NT2/D1 (cell line): ENCODE data around the gene OTOGL.

ENCODE experiments used
- DNase-seq: peaks from one replicate; pipeline ENCODE4 v3.0.0-alpha.2; 2011; ENCODE audit warnings: low read depth, low spot score
- H3K27me3 ChIP-seq: 2 replicates; pipeline ENCODE4 v1.6.0; 2011; ENCODE audit warnings: mild to moderate bottlenecking; ENCODE audit not compliant: insufficient read length, insufficient read depth
- H3K36me3 ChIP-seq: 2 replicates; pipeline ENCODE4 v1.6.1; 2011; ENCODE audit warnings: mild to moderate bottlenecking, low read length, mixed read lengths; ENCODE audit not compliant: insufficient read depth, insufficient read length
- H3K4me1 ChIP-seq: 2 replicates; pipeline ENCODE4 v1.5.1; 2011; ENCODE audit not compliant: insufficient read depth, insufficient read length
- H3K4me3 ChIP-seq: 2 replicates; pipeline ENCODE4 v1.5.1; 2011; ENCODE audit warnings: low read depth; ENCODE audit not compliant: insufficient read length
- H3K9ac ChIP-seq: 2 replicates; pipeline ENCODE4 v1.6.0; 2011; ENCODE audit warnings: low read depth; ENCODE audit not compliant: insufficient read length
- H3K9me3 ChIP-seq: 2 replicates; pipeline ENCODE4 v1.5.1; 2011; ENCODE audit warnings: mild to moderate bottlenecking, low read length; ENCODE audit not compliant: insufficient read depth
- SUZ12 ChIP-seq: IDR thresholded peaks from 2 replicates; pipeline ENCODE4 v1.6.1; 2011; ENCODE audit not compliant: insufficient read length, insufficient read depth; ENCODE audit errors: extremely low read depth
- YY1 ChIP-seq: IDR thresholded peaks from 2 replicates; pipeline ENCODE4 v1.6.1; 2011; ENCODE audit not compliant: insufficient read length, insufficient read depth
- ZNF274 ChIP-seq: IDR thresholded peaks from 2 replicates; pipeline ENCODE4 v1.6.1; 2011; ENCODE audit warnings: mild to moderate bottlenecking, low read depth, low read length

The OTOGL gene

GRCh38 chr12:80099259-80099658 is at the start of gene OTOGL:
Gene OTOGL, plus strand, starts transcription at chr12:80099537. Its CDS starts 109,895 bp downstream, at chr12:80209432.
- Histone ChIP-seq H3K4me3 (no peak within 1 kb of the TSS), H3K4me1 (no peaks in the 10 kb centered on the region), H3K36me3 (no peaks in the 10 kb centered on the region), H3K9me3 (no peaks in the 10 kb centered on the region), H3K27me3 (no peaks in the 10 kb centered on the region), H3K9ac (no peak within 1 kb of the TSS)
- TF ChIP-seq ZNF274 (no peak), SUZ12 (no peak), YY1 (no peak)
- DNase-seq, result no peak

GRCh38 chr12:80050236-80050635 is 49.1 kb upstream of the OTOGL start:
- no peak for DNase-seq
- Histone ChIP-seq H3K36me3 (no peaks in the 10 kb centered on the region), H3K4me1 (no peaks in the 10 kb centered on the region), H3K9ac (no peak overlapping the region), H3K4me3 (no peak overlapping the region), H3K27me3 (no peaks in the 10 kb centered on the region), H3K9me3 (no peaks in the 10 kb centered on the region)
- TF ChIP-seq SUZ12, result no peak
- TF ChIP-seq ZNF274, result no peak
- no peak for TF ChIP-seq YY1

GRCh38 chr12:80053051-80053790 is 46.1 kb upstream of the OTOGL start:
- no peak for DNase-seq
- no peaks in the 10 kb centered on the region for H3K9me3 ChIP-seq
- no peak overlapping the region for H3K4me3 ChIP-seq

GRCh38 chr12:80056232-80056631 is 43.1 kb upstream of the OTOGL start:
- TF ChIP-seq ZNF274 (no peak), YY1 (no peak), SUZ12 (no peak)
- Histone ChIP-seq H3K4me3 (no peak overlapping the region), H3K9me3 (no peaks in the 10 kb centered on the region), H3K9ac (no peak overlapping the region), H3K27me3 (no peaks in the 10 kb centered on the region), H3K36me3 (no peaks in the 10 kb centered on the region), H3K4me1 (no peaks in the 10 kb centered on the region)
- no peak for DNase-seq

More at GRCh38 chr12:80053051-80053790, 46.1 kb upstream of the OTOGL start:
- TF ChIP-seq ZNF274 (no peak), SUZ12 (no peak), YY1 (no peak)
- Histone ChIP-seq H3K27me3 (no peaks in the 10 kb centered on the region), H3K36me3 (no peaks in the 10 kb centered on the region), H3K4me1 (no peaks in the 10 kb centered on the region), H3K9ac (no peak overlapping the region)

- no peak for DNase-seq
- no peaks in the 10 kb centered on the region for H3K9me3 ChIP-seq
- no peak overlapping the region for H3K9ac ChIP-seq
- no peaks in the 10 kb centered on the region for H3K27me3 ChIP-seq
- TF ChIP-seq SUZ12, result no peak
- no peak for TF ChIP-seq ZNF274
- TF ChIP-seq YY1, result no peak
- H3K4me3 ChIP-seq, result no peak overlapping the region
- no peaks in the 10 kb centered on the region for H3K4me1 ChIP-seq
- no peaks in the 10 kb centered on the region for H3K36me3 ChIP-seq
Observed at GRCh38 chr12:80056845-80057244, 42.5 kb upstream of the OTOGL start.

GRCh38 chr12:80058586-80058985 is 40.8 kb upstream of the OTOGL start:
- no peaks in the 10 kb centered on the region for H3K4me1 ChIP-seq
- no peak for DNase-seq
- TF ChIP-seq ZNF274 (no peak), YY1 (no peak), SUZ12 (no peak)

GRCh38 chr12:80059102-80059501 is 40.2 kb upstream of the OTOGL start:
- H3K9me3 ChIP-seq, result no peaks in the 10 kb centered on the region
- no peaks in the 10 kb centered on the region for H3K4me1 ChIP-seq
- no peak for TF ChIP-seq SUZ12
- TF ChIP-seq ZNF274, result no peak
- TF ChIP-seq YY1, result no peak
- no peak overlapping the region for H3K9ac ChIP-seq
- no peaks in the 10 kb centered on the region for H3K36me3 ChIP-seq
- H3K27me3 ChIP-seq, result no peaks in the 10 kb centered on the region
- no peak overlapping the region for H3K4me3 ChIP-seq
- no peak for DNase-seq

More at GRCh38 chr12:80058586-80058985, 40.8 kb upstream of the OTOGL start:
- H3K27me3 ChIP-seq, result no peaks in the 10 kb centered on the region
- H3K4me3 ChIP-seq, result no peak overlapping the region
- no peaks in the 10 kb centered on the region for H3K36me3 ChIP-seq
- no peaks in the 10 kb centered on the region for H3K9me3 ChIP-seq
- H3K9ac ChIP-seq, result no peak overlapping the region

GRCh38 chr12:80059875-80060274 is 39.5 kb upstream of the OTOGL start:
- TF ChIP-seq ZNF274, result no peak
- no peak for TF ChIP-seq YY1
- TF ChIP-seq SUZ12, result no peak
- Histone ChIP-seq H3K9me3 (no peaks in the 10 kb centered on the region), H3K4me3 (no peak overlapping the region), H3K27me3 (no peaks in the 10 kb centered on the region), H3K4me1 (no peaks in the 10 kb centered on the region), H3K9ac (no peak overlapping the region), H3K36me3 (no peaks in the 10 kb centered on the region)
- DNase-seq, result no peak
